ENCODE results near the gene ABTB2.

Gene ABTB2

GRCh38 chr11:34276352-34276864 is 81.4 kb downstream of the ABTB2 start (continued):
- TF ChIP-seq, protein P1, sequence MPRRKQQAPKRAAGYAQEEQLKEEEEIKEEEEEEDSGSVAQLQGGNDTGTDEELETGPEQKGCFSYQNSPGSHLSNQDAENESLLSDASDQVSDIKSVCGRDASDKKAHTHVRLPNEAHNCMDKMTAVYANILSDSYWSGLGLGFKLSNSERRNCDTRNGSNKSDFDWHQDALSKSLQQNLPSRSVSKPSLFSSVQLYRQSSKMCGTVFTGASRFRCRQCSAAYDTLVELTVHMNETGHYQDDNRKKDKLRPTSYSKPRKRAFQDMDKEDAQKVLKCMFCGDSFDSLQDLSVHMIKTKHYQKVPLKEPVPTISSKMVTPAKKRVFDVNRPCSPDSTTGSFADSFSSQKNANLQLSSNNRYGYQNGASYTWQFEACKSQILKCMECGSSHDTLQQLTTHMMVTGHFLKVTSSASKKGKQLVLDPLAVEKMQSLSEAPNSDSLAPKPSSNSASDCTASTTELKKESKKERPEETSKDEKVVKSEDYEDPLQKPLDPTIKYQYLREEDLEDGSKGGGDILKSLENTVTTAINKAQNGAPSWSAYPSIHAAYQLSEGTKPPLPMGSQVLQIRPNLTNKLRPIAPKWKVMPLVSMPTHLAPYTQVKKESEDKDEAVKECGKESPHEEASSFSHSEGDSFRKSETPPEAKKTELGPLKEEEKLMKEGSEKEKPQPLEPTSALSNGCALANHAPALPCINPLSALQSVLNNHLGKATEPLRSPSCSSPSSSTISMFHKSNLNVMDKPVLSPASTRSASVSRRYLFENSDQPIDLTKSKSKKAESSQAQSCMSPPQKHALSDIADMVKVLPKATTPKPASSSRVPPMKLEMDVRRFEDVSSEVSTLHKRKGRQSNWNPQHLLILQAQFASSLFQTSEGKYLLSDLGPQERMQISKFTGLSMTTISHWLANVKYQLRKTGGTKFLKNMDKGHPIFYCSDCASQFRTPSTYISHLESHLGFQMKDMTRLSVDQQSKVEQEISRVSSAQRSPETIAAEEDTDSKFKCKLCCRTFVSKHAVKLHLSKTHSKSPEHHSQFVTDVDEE (CRISPR knock-in tag; IDR thresholded peaks at IDR 0.05), result no peak
- TF ChIP-seq ZFP3 (CRISPR knock-in tag; IDR thresholded peaks at IDR 0.05) (no peak), TCF4 (CRISPR knock-in tag; IDR thresholded peaks at IDR 0.05; ENCODE audit: borderline replicate concordance) (no peak), TOX (CRISPR knock-in tag; IDR thresholded peaks at IDR 0.05; ENCODE audit: borderline replicate concordance) (no peak)

- TF ChIP-seq ARNTL (CRISPR knock-in tag; IDR thresholded peaks at IDR 0.05; ENCODE audit: borderline replicate concordance, low read depth) (no peak), TCF4 (CRISPR knock-in tag; IDR thresholded peaks at IDR 0.05; ENCODE audit: borderline replicate concordance) (no peak), ESRRG (CRISPR knock-in tag; IDR thresholded peaks at IDR 0.05) (no peak), PATZ1 (CRISPR knock-in tag; IDR thresholded peaks at IDR 0.05; ENCODE audit: borderline replicate concordance) (no peak), ZC3H10 (CRISPR knock-in tag; IDR thresholded peaks at IDR 0.05) (no peak), ZFP3 (CRISPR knock-in tag; IDR thresholded peaks at IDR 0.05) (no peak), PPARA (CRISPR knock-in tag; IDR thresholded peaks at IDR 0.05; ENCODE audit: borderline replicate concordance) (no peak), SNAI2 (CRISPR knock-in tag; IDR thresholded peaks at IDR 0.05) (no peak)
- TF ChIP-seq, protein P1 (CRISPR knock-in tag; IDR thresholded peaks at IDR 0.05), result no peak
Observed at GRCh38 chr11:34275486-34275885, 82.3 kb downstream of the ABTB2 start.

DNA sequence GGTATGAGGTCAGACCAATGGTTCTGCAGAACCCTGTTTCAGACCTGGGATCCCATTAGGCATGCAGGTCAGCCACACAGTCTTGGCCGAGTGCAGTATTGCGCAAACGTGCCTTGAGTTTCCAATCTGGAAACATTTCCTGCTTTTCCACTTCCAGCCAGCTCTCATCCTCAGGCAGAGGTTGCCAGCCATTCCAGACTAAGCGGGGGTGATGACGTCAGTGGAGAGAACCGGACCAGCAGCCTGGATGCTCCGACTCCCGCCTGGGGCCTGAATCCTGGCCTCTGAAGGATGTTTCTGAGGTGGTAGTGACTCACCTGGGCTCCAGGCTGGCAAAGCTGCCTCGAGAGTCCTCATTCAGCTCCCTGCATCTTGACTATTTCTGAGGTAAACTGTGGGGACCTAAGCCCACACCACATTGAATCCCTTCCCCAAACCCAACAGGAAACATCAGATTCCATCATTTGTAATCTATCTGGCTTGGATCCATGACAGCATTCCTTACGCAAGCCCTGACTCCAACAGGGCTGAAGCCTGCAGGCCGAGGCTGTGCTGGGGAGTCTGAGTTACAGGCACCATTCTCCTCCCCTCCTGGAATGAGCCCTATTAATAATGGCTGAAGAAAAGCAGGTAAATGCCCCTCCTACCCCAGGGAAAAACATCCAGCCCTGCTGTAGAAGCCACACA is 83.0 kb downstream of the ABTB2 start:
- peak; percentile 92 for ATAC-seq
- TF ChIP-seq SNAI2 (CRISPR knock-in tag; IDR thresholded peaks at IDR 0.05) (0 out of 2 replicates have a peak, but pooled peaks have one; percentile 30), CSDC2 (CRISPR knock-in tag; IDR thresholded peaks at IDR 0.05) (peak; percentile 81; the same call in 1 of the 2 replicates), GLIS3 (CRISPR knock-in tag; IDR thresholded peaks at IDR 0.05) (no peak), ISL1 (CRISPR knock-in tag; IDR thresholded peaks at IDR 0.05) (0 out of 2 replicates have a peak, but pooled peaks have one; percentile 33)
- TF ChIP-seq, protein P2, sequence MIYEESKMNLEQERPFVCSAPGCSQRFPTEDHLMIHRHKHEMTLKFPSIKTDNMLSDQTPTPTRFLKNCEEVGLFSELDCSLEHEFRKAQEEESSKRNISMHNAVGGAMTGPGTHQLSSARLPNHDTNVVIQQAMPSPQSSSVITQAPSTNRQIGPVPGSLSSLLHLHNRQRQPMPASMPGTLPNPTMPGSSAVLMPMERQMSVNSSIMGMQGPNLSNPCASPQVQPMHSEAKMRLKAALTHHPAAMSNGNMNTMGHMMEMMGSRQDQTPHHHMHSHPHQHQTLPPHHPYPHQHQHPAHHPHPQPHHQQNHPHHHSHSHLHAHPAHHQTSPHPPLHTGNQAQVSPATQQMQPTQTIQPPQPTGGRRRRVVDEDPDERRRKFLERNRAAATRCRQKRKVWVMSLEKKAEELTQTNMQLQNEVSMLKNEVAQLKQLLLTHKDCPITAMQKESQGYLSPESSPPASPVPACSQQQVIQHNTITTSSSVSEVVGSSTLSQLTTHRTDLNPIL (CRISPR knock-in tag; IDR thresholded peaks at IDR 0.05; ENCODE audit: low read depth), result peak; percentile 36; the same call in 1 of the 2 replicates

More at GRCh38 chr11:34275486-34275885, 82.3 kb downstream of the ABTB2 start:
- ATAC-seq, result no peak

- TF ChIP-seq SNAI2 (CRISPR knock-in tag; IDR thresholded peaks at IDR 0.05) (no peak), TCF4 (CRISPR knock-in tag; IDR thresholded peaks at IDR 0.05; ENCODE audit: borderline replicate concordance) (no peak), CSRNP3 (CRISPR knock-in tag; IDR thresholded peaks at IDR 0.05) (no peak), ZFP30 (CRISPR knock-in tag; IDR thresholded peaks at IDR 0.05) (no peak), PATZ1 (CRISPR knock-in tag; IDR thresholded peaks at IDR 0.05; ENCODE audit: borderline replicate concordance) (no peak), ESRRG (CRISPR knock-in tag; IDR thresholded peaks at IDR 0.05) (no peak)
- no peak for ATAC-seq
Observed at GRCh38 chr11:34273099-34273498, 84.7 kb downstream of the ABTB2 start.

Measured in SK-N-SH treated with all-trans-retinoic acid at 6 μM for 48 hours (cell line).